Measurements from ENCODE around the gene LOXHD1. TPM values are rescaled to one million over a fixed set of nuclear protein-coding genes. Genes with fewer than 3 reads are reported as not detected.
A peak's percentile ranks its signal among the peaks of the same experiment; 100 is the strongest.

The LOXHD1 gene
- total RNA-seq, 2 experiments from 2014 or later: 0.12 to 0.14 TPM

DNA sequence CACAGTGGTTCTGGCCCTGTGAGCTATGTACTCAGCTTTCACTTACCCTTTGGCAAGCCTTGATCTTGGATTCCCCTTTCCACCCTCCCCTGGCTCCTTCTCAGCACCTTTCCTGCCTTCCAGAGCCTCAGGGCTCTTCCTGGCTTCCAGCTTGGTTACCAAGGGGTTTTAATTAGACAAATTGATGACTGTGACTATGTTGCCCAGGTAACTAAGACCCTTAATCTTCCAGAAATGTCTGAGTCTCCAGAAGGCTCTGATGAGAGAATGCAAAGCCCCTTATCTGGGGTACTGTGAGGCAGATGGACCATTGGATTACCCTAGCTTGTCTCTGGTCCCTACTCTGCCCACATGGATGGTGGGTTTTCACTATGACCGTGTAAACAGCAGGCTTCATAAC lies 174.2 kb downstream of the LOXHD1 start:
- no peaks in the 10 kb centered on the region for H3K9me3 Mint-ChIP-seq
- no peak overlapping the region for H3K4me3 Mint-ChIP-seq
- H3K27ac Mint-ChIP-seq: no peak overlapping the region
- no peaks in the 10 kb centered on the region for H3K36me3 Mint-ChIP-seq
- peaks cover 4% of the 10 kb centered on the region for H3K27me3 Mint-ChIP-seq
- H3K4me1 Mint-ChIP-seq: no peaks in the 10 kb centered on the region
- no peak for DNase-seq

DNA sequence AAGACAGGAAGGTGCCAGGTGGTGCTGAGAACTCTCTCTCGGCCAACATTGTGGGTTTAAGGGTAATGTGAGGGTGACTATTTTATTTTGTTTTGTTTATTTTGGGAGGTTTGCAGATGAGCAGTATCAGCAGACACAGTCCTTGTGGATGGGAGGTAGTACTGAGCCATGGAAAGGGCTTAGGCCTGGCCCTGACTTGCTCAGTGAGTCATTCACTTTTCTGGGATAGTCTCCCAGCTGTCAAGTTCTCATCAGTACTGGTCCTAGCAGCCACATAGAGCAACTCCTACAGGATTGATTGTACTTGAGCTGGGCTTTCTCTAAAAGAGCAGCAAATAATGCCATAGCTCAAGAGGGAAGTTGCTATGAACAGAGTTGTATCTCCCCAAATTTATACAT lies 175.2 kb downstream of the LOXHD1 start:
- Mint-ChIP-seq H3K27me3 (peaks cover 6% of the 10 kb centered on the region), H3K36me3 (no peaks in the 10 kb centered on the region), H3K9me3 (no peaks in the 10 kb centered on the region), H3K4me1 (no peaks in the 10 kb centered on the region), H3K27ac (no peak overlapping the region), H3K4me3 (no peak overlapping the region)
- no peak for DNase-seq

DNA sequence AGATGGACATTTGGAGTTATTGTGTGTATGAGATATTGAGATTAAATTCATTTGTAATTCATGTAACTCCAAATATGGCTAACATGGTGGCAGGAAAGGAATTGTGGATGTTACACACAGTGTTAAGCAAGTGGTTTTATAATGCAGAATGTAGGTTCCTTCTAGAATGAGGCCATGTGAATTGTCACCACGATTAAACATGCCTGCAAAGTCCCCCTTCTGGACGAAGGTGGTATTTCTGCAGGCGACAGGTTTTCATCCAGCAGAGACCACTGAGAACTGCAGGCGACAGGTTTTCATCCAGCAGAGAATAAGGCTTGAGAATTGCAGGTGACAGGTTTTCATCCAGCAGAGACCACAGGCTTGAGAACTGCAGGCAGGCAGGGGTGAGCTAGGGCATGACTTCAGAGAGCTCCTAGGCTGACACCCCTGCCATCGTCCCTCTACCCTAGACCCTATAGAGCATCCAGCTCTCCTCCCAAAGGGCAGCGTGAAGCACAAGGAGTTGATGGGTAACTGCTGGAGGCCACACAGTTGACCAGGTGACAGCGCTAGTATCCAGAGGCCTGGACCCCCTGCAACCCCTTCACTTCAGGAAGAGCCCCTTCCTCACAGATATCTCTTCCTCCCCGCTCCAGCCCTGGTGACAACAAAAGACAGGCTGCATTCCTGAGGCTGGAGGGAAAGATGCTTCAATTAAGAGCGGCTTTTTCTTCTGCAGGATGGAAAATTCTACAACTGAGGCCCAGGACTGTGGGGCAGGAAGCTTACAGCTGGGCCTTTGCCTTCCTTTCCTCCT lies 175.8 kb downstream of the LOXHD1 start:
- Mint-ChIP-seq H3K9me3 (no peaks in the 10 kb centered on the region), H3K27me3 (peaks cover 6% of the 10 kb centered on the region), H3K27ac (no peak overlapping the region), H3K36me3 (no peaks in the 10 kb centered on the region), H3K4me3 (no peak overlapping the region), H3K4me1 (no peaks in the 10 kb centered on the region)
- peak; percentile 39 for DNase-seq

DNA sequence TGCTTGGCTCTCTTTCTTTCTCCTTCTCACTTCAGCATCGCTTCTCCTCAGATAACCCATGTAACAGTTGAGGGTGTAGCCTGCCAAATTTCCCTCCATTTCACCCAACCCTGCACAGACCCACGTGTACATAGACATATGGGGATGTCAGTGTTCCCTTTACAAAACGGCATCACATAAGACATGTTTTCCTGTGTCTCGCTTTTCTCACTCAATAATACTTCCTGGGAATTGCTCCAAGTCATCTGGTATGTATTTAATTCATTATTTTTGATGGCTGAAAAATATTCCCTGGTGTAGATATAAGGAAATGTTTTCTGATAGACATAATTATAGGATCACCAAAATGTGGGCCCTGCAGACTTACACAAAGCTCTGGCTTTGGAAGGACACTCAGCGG lies 176.8 kb downstream of the LOXHD1 start:
- Mint-ChIP-seq H3K9me3 (no peaks in the 10 kb centered on the region), H3K36me3 (no peaks in the 10 kb centered on the region), H3K4me1 (no peaks in the 10 kb centered on the region), H3K27me3 (peaks cover 6% of the 10 kb centered on the region), H3K27ac (no peak overlapping the region), H3K4me3 (no peak overlapping the region)
- no peak for DNase-seq

DNA sequence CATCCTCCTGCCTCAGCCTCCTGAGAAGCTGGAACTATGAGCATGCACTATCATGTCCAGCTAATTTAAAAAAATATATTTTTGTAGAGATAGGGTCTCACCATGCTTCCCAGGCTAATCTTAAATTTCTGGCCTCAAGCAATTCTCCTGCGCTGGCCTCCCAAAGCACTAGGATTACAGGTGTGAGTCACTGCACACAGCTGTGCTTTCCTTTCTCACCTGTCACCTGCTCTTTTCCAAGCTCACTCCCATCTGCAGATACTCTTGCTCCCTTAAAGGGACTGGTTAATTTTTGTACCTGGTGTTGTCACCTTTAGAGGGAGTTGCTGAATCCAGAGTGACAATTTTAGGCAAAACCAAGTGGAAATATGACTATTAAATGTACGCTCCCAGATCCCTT lies 178.2 kb downstream of the LOXHD1 start:
- Mint-ChIP-seq H3K4me1 (peaks cover 5% of the 10 kb centered on the region), H3K36me3 (no peaks in the 10 kb centered on the region), H3K4me3 (no peak overlapping the region), H3K27ac (no peak overlapping the region), H3K27me3 (peaks cover 6% of the 10 kb centered on the region), H3K9me3 (no peaks in the 10 kb centered on the region)
- DNase-seq: no peak

DNA sequence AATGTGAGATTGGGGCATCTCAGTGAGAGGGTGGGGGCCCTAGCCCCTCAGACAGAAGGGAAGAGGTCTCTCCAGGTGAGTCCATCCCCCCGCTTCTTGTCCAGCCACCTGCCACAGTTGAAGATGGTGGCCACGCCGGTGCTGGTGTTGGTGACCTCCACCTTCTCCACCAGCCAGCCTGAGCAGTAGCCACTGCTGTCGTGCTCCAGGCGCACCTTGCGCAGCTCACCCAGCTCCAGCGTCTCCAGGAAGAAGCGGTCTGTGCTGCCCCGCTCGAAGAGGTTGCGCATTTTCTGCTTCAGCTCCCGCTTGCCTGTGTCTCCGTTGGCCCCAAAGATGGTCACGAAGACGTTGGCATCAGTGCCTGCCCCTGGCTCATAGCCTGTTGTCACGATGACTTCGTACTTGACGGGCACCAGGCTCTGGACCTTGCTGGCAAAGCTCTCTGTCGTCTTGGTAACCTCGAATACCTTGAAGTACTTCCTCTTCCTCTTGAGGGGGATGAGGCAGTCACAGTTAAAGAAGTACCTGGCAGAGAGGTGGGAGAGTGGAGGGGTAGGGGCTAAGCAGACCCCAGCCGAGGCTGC lies 179.5 kb downstream of the LOXHD1 start:
- Mint-ChIP-seq H3K36me3 (no peaks in the 10 kb centered on the region), H3K9me3 (no peaks in the 10 kb centered on the region), H3K4me1 (peaks cover 5% of the 10 kb centered on the region), H3K27ac (no peak overlapping the region), H3K4me3 (no peak overlapping the region), H3K27me3 (peaks cover 6% of the 10 kb centered on the region)
- DNase-seq: no peak

DNA sequence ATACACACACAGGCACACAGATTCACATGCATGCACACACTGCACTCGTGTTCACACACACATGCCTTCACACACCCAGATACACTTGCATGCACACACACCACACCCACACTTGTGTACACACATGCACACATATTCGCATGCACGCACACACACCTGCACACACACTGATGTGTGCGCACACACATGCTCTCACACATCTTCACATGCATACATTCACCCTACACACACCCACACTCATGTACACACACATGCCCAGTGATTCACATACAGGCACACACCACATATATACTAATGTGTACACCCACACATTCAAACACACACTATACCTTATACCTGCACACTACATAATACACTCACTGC lies 181.6 kb downstream of the LOXHD1 start:
- H3K4me3 Mint-ChIP-seq: no peak overlapping the region
- no peaks in the 10 kb centered on the region for H3K36me3 Mint-ChIP-seq
- peaks cover 5% of the 10 kb centered on the region for H3K4me1 Mint-ChIP-seq
- H3K27me3 Mint-ChIP-seq: peaks cover 11% of the 10 kb centered on the region
- no peak for DNase-seq
- no peaks in the 10 kb centered on the region for H3K9me3 Mint-ChIP-seq
- H3K27ac Mint-ChIP-seq: no peak overlapping the region

DNA sequence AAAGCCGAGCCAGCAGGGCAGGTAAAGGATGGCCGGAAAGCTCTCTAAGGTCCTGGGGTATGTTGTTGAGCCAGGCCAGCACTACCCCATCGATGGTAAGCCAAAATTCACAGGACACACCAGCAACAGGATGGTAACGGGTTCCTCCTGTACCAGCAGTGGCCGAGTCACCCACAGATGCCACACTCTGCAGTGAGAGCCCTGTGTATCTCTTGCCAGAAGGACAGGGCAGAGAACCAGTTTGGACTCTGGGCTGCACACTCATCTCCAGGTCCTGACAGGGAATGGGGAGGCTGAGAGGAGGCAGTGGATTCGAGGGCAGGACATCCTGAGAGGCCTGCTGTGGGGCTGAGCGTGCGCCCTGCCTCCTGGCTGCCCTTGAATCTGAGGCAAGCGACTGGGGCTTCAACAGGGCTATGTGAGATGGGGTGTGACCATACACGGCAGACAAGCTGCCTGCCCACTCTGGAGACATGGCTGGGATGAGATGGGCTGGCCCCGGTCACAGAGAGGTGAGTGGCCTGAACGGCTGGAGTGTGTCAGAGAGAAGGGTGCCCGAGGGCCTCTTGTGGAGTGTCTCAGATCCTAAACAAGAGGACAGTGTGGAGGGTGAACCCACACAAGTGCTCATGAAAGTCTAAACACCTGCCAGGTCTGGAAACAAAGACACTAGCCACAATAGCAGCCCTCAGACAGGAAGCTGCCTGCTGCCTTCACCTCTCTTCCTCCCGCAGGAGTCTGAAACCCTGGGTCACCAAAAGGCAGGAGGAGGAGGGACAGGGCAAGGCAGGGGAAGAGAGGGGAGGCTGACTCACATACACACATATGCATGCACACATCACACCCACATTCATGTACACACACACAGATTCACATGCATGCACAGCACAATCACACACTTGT lies 182.3 kb downstream of the LOXHD1 start:
- H3K4me1 Mint-ChIP-seq: peaks cover 5% of the 10 kb centered on the region
- H3K36me3 Mint-ChIP-seq: no peaks in the 10 kb centered on the region
- H3K9me3 Mint-ChIP-seq: no peaks in the 10 kb centered on the region
- no peak overlapping the region for H3K4me3 Mint-ChIP-seq
- H3K27me3 Mint-ChIP-seq: peaks cover 11% of the 10 kb centered on the region
- DNase-seq: no peak
- H3K27ac Mint-ChIP-seq: no peak overlapping the region

DNA sequence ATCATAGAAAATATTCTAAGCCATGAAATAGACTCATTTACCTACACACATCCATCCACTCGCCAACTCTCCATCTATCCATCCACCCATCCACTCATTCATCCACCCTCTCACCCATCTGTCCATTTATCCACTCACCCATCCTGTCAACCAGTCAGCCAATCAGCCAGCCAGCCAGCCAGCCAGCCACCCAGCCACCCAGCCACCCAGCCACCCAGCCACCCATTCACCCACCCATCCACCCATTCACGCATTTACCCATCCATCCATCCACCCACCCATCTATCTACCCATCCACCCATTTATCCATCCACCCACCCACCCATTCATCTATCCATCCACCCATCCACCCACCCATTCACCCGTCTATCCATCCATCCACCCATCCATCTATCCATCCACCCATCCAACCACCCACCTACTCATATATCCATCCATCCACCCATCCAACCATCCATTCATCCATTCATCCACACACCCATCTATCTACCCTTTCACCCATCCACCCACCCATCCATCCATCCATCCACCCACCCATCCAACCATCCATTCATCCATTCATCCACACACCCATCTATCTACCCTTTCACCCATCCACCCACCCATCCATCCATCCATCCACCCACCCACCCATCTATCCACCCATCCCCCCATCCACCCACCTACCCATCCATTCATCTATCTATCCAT lies 185.1 kb downstream of the LOXHD1 start:
- DNase-seq: no peak
- Mint-ChIP-seq H3K27ac (no peak overlapping the region), H3K27me3 (peaks cover 5% of the 10 kb centered on the region), H3K4me3 (no peak overlapping the region), H3K36me3 (no peaks in the 10 kb centered on the region), H3K9me3 (no peaks in the 10 kb centered on the region), H3K4me1 (peaks cover 5% of the 10 kb centered on the region)

DNA sequence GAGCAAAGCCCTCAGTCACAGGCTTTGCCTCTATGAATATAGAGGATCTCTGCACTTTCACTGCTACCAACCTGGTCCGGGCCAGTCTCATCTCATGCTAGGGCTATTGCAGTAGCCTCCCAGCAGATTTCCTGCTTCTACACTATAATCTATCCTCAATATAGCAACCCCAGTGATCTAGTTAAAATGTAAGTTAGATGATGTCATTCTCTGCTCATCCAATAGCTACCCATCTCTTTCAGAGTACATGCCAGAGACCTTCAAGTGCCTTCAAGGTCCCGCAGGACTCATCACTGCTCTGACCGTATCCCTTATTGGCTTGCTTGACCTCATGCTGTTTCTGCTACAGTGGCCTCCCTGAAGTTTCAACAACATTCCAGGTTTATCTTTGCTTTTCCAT lies 186.3 kb downstream of the LOXHD1 start:
- Mint-ChIP-seq H3K27me3 (peaks cover 5% of the 10 kb centered on the region), H3K4me3 (no peak overlapping the region), H3K27ac (no peak overlapping the region), H3K9me3 (no peaks in the 10 kb centered on the region), H3K36me3 (no peaks in the 10 kb centered on the region), H3K4me1 (peaks cover 5% of the 10 kb centered on the region)
- DNase-seq: no peak

DNA sequence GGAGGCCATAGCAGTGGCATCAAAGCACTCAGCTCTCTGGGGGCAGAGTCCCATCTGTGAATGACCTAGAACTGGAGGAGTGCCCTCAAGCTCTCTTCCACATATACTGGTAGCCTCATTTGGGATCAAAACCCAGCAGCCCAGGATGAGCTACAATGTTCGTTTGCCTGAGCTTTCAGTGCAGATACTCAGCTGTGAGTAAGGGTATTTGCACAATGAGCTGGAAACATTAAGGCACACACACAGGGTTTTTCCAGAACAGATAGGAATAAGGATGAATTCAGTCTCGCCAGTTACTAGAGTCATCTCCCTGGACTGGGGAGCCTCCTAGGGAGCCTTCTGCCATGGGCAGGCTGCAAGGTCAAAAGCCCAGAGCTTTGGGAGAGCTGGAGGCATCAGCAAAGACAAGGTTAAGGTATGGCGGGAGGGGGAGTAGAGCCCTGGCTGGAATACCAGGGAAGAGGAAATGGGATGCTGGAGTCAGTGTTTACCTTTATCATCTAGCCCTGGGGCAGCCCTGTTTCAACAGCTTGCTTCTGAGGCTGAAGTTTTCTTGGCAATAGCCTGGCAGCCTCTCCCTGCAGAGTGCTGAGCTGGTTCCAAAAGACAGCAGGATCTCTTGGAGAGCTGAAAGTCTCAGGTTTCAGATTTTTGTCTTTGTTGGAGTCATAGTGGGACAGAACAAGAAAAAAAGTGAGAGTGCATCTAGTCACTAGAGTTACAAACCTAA lies 187.7 kb downstream of the LOXHD1 start:
- Mint-ChIP-seq H3K27ac (no peak overlapping the region), H3K4me3 (no peak overlapping the region), H3K9me3 (no peaks in the 10 kb centered on the region), H3K27me3 (peaks cover 9% of the 10 kb centered on the region), H3K4me1 (no peaks in the 10 kb centered on the region), H3K36me3 (no peaks in the 10 kb centered on the region)
- no peak for DNase-seq

DNA sequence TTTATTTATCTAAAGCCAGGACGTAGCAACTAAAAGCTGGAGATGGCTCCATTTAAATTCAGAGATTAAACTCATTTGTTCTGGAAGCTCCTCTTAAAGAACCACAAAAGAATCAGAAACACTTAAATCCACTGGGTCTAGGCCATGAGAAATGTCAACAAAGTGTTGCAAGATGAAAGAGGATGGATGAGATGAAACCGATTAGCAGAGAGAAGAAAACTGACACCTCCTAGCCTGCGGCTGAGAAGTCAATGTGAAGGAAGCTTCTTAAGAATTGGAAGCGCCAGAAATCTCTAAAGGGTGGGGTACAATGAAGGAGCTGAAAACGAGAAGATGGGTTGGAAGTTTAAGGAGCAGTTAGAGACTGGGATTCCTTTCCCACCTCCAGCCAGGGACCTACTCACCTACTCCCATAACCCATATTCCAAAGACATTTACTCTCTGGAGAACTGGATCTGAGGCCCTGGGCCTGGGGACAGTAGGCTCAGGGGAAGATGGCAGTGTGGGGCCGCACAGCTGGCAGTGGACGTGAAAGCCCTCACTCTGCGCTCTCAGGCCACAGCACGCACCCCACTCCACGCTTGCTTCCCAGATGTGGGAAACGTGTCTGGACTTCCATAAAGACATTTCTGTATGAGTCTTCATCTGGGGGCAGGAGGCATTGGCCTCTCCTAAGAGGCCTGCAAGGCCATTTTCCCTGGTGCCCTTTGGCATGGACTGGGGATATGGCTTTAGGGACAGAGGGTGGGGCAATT lies 188.4 kb downstream of the LOXHD1 start:
- Mint-ChIP-seq H3K4me3 (no peak overlapping the region), H3K9me3 (no peaks in the 10 kb centered on the region), H3K4me1 (no peaks in the 10 kb centered on the region), H3K27ac (no peak overlapping the region), H3K27me3 (peaks cover 9% of the 10 kb centered on the region), H3K36me3 (no peaks in the 10 kb centered on the region)
- DNase-seq: no peak

DNA sequence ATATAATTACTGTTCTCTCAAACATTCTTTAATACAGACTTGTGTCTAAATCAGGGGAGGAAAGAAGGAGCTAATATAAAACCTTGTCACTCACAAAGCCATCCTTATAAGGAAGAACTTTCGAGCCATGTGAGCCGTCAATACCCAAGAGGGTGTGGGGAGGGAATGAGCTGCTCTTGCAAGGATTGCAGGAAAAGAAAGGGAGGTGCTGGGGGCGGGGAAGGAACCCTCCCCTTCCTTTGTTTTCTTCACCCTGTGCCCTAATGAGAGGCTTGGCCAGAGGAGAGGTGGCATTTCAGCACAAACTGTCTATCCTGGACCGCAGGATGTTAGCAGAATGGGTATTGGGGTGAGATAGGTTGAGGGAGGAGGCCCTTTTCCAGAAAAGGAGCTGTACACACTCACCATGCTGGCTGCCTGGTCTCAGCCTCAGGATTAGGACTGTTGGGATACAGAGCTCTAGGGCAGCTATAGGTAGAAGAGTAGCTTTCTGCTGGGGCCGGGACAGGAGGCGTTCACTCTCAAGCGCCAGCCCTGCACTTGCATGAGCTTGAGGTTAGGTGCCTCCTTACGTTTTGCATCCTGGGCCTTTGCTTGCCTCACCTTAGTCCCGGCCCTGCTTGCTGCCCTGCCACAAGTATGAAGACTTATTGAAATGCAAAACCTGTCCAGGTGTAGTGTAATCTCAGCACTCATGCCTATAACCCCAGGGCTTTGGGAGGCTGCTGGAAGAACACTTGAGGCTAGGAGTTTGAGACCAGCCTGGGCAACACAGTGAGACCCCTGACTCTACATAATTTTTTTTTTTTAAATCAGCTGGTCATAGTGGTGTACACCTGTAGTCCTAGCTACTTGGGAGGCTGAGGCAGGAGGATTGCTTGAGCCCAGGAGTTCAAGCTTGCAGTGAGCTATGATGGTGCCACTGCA lies 190.5 kb downstream of the LOXHD1 start:
- no peak overlapping the region for H3K27ac Mint-ChIP-seq
- H3K9me3 Mint-ChIP-seq: no peaks in the 10 kb centered on the region
- no peak overlapping the region for H3K4me3 Mint-ChIP-seq
- DNase-seq: no peak
- H3K36me3 Mint-ChIP-seq: no peaks in the 10 kb centered on the region
- H3K4me1 Mint-ChIP-seq: no peaks in the 10 kb centered on the region
- H3K27me3 Mint-ChIP-seq: peaks cover 6% of the 10 kb centered on the region
